Right lobe of liver (tissue), 6 donors: Measurements from ENCODE around the gene TBPL1. TPM values are rescaled to one million over a fixed set of nuclear protein-coding genes. Genes with fewer than 3 reads are reported as not detected.

Experiments used
- ATAC-seq, 4 donors: fragments of 200-7000 bp; cut with Tn5 transposase; one replicate each; pipeline ENCODE4 v1.9.1; 2020; ENCODE audit warnings: mild to moderate bottlenecking in 4 of 4, moderate library complexity in 4 of 4
- DNase-seq, 3 donors: peaks; one replicate each; pipeline ENCODE4 v3.0.0-alpha.2; 2020
- H3K27ac ChIP-seq, 3 donors: fragments of 200-600 bp; one replicate each; pipeline ENCODE4 v1.8.0; 2022
- H3K27me3 ChIP-seq, 2 donors: fragments of 200-600 bp; one replicate each; pipeline ENCODE4 v1.8.0; 2022
- H3K36me3 ChIP-seq, 4 donors: fragments of 200-600 bp; sonication (generic) in 1 of 4; one replicate each; pipeline versions ENCODE4 v1.5.1 to v1.8.0; 2017 to 2022; ENCODE audit warnings: control low read depth in 1 of 4
- H3K4me1 ChIP-seq, 4 donors: fragments of 200-600 bp; sonication (generic) in 1 of 4; one replicate each; pipeline versions ENCODE4 v1.5.1 to v1.8.0; 2017 to 2022; ENCODE audit warnings: control low read depth in 1 of 4
- H3K4me3 ChIP-seq, 3 donors: fragments of 200-600 bp; one replicate each; pipeline ENCODE4 v1.8.0; 2022
- H3K9me3 ChIP-seq, 4 donors: fragments of 200-600 bp; sonication (generic) in 1 of 4; one replicate each; pipeline versions ENCODE4 v1.5.1 to v1.8.0; 2017 to 2022; ENCODE audit warnings: control low read depth in 1 of 4
- POLR2A ChIP-seq: fragments of 450-650 bp; IDR thresholded peaks from one replicate; pipeline ENCODE4 v1.6.1; 2017; ENCODE audit warnings: antibody characterized with exemption, mild to moderate bottlenecking
- WGBS: methylation state at CpG from one replicate; pipeline ENCODE4 v1.1.6; 2018; ENCODE audit warnings: low coverage, low lambda C conversion rate; ENCODE audit not compliant: insufficient coverage; ENCODE audit errors: missing lambda C conversion rate; 5-methylcytosine and 5-hydroxymethylcytosine counted together
- intact Hi-C, 2 donors: fragments of 100-400 bp; cut with DNase I; formaldehyde crosslinking; loops; one replicate each; pipeline versions ENCODE4 v1.11.2 to v1.14.1; 2022
- total RNA-seq, 6 experiments: library from RNA; depleted of rRNA in 2 of 6; stranded (reverse); fragments of >200 nt in 2 of 6; fragmentation: NEBNext Ultra II Directional in 3 of 6; extraction: Animal tissue kit (Norgen Biotek cat#: 25700) in 3 of 6; gene quantifications; one replicate each; pipeline versions ENCODE4 v1.1.0 to v1.2.4, GENCODE V29; 2016 to 2023
- TF ChIP-seq, protein P1 (sequence below), 4 donors: fragments of 200-600 bp in 3 of 4; fragments of 450-650 bp in 1 of 4; IDR thresholded peaks; one replicate each; pipeline versions ENCODE4 v1.5.1 to v1.8.0; 2016 to 2022; ENCODE audit warnings: antibody characterized with exemption in 4 of 4, mild to moderate bottlenecking in 2 of 4
- donor health status: DM: no; HTN: yes; CAD: no.
- donor health status: DM: no; HTN: no; CAD: no.
- donor health status: DM: no; HTN: no; CAD: no.
- donor health status: DM: no; HTN: yes; CAD: no.
- donor health status: DM: no; HTN: yes; CAD: no.

The TBPL1 gene
- total RNA-seq, 6 experiments from 2014 or later = 6.0 to 11.5 (median 9.4) TPM

DNA sequence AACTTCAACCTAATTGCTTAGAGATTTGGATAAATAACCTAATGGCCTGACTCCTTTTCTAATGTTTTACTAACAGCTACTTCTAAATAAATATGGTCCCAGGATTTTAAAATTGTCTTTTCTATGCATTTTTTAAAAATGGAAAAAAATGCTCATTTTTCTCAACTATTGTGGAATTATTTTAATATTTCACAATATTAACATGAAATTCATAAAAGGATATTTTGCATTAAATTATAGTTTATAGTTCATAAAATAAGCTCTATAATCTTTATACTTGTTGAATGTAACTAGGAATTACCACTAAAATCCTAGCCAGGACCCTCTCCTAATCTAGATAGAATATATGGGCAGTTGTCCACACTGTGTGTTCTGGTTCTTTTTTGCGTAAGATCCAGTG lies 37.3 kb downstream of the TBPL1 start:
- H3K36me3 ChIP-seq = peaks cover 0 to 8% (median 0%) of the 10 kb centered on the region in 4 donors
- no peak overlapping the region for H3K27ac ChIP-seq
- DNase-seq (no peak), ATAC-seq (no peak)
- TF ChIP-seq POLR2A = no peak
- TF ChIP-seq, protein P1, sequence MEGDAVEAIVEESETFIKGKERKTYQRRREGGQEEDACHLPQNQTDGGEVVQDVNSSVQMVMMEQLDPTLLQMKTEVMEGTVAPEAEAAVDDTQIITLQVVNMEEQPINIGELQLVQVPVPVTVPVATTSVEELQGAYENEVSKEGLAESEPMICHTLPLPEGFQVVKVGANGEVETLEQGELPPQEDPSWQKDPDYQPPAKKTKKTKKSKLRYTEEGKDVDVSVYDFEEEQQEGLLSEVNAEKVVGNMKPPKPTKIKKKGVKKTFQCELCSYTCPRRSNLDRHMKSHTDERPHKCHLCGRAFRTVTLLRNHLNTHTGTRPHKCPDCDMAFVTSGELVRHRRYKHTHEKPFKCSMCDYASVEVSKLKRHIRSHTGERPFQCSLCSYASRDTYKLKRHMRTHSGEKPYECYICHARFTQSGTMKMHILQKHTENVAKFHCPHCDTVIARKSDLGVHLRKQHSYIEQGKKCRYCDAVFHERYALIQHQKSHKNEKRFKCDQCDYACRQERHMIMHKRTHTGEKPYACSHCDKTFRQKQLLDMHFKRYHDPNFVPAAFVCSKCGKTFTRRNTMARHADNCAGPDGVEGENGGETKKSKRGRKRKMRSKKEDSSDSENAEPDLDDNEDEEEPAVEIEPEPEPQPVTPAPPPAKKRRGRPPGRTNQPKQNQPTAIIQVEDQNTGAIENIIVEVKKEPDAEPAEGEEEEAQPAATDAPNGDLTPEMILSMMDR (IDR thresholded peaks at IDR 0.05) = no peak
- 100% methylated on average over 1 of the region's 1 CpG for WGBS
- no peak overlapping the region for H3K4me3 ChIP-seq
- intact Hi-C loops = no loop called here
- peaks cover 0 to 17% (median 3%) of the 10 kb centered on the region in 4 donors for H3K4me1 ChIP-seq
- no peaks in the 10 kb centered on the region for H3K9me3 ChIP-seq
- no peaks in the 10 kb centered on the region for H3K27me3 ChIP-seq

DNA sequence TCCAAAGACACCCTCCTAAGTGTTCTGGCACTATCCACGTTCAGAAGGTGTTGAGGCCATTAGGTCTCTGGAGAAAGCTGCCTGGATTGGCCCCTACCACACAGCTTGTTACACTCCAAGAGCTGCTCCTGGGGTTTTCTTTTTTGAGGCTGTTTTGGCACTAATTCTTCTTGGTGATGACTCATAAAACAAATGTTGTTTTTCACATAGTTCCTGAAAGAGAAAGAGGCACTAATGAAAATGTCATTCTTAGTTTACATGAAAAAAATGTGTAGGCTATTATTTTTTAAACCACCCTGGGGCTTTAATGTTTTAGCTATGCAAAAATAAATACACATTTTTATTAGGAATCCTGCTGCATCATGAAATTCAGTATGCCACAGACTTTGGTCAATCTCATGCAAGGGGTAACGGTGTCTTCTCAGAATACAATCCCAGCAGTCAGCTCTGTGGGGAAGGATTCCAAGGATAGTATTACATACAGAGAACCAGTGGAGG lies 38.1 kb downstream of the TBPL1 start:
- no peaks in the 10 kb centered on the region for H3K27me3 ChIP-seq
- TF ChIP-seq, protein P1 (IDR thresholded peaks at IDR 0.05) = no peak
- TF ChIP-seq POLR2A = no peak
- peak; percentile 28 to 88 (median 62) for ATAC-seq
- peaks cover 0 to 8% (median 0%) of the 10 kb centered on the region in 4 donors for H3K36me3 ChIP-seq
- WGBS = 80% methylated on average over 1 of the region's 2 CpGs
- no peaks in the 10 kb centered on the region for H3K9me3 ChIP-seq
- DNase-seq = no peak
- peaks cover 0 to 17% (median 3%) of the 10 kb centered on the region in 4 donors for H3K4me1 ChIP-seq
- H3K4me3 ChIP-seq = no peak overlapping the region
- no peak overlapping the region for H3K27ac ChIP-seq
- intact Hi-C loops = no loop called here

GRCh38 chr6:133992992-133993680 lies 40.1 kb downstream of the TBPL1 start:
- DNase-seq = no peak
- intact Hi-C loops = no loop called here
- TF ChIP-seq POLR2A = no peak
- TF ChIP-seq, protein P1 (IDR thresholded peaks at IDR 0.05) = no peak
- Histone ChIP-seq H3K36me3 (no peaks in the 10 kb centered on the region), H3K27ac (peak overlapping the region in 1 of 3 donors; percentile 18), H3K4me1 (peaks cover 0 to 18% (median 3%) of the 10 kb centered on the region in 4 donors), H3K27me3 (no peaks in the 10 kb centered on the region), H3K4me3 (no peak overlapping the region), H3K9me3 (no peaks in the 10 kb centered on the region)
- peak in 2 of 4 donors; percentile 42 to 54 for ATAC-seq
- WGBS = 71% methylated on average over 6 of the region's 6 CpGs

DNA sequence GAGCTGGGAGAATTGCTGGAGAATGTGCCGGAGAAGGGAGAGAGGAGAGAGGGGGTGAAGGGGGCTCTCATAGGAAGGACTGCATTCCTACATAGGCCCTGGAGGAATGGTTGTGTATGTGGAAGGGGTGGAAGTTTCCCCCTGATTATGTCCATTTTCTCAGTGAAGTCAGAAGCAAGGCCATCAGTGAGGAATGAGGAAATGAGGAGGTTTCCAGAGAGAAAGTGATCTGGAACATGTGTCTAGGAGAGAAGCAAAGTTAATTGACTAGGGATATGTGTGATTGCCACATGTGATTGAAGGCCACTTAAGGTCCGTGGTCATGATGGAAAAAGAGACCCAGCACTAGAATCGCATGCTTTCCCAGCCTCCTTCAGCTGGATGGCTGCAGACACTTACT lies 42.3 kb downstream of the TBPL1 start:
- H3K27ac ChIP-seq = no peak overlapping the region
- peaks cover 0 to 29% (median 6%) of the 10 kb centered on the region in 4 donors for H3K4me1 ChIP-seq
- intact Hi-C loops = no loop called here
- no peaks in the 10 kb centered on the region for H3K36me3 ChIP-seq
- no peak overlapping the region for H3K4me3 ChIP-seq
- no peak for DNase-seq
- H3K9me3 ChIP-seq = no peaks in the 10 kb centered on the region
- TF ChIP-seq, protein P1 (IDR thresholded peaks at IDR 0.05) = no peak
- TF ChIP-seq POLR2A = no peak
- no peaks in the 10 kb centered on the region for H3K27me3 ChIP-seq
- ATAC-seq = no peak
- WGBS = 89% methylated on average over 3 of the region's 3 CpGs
